Vagina (tissue), 2 donors: ENCODE data around the gene ANKS3.

Experiments
- POLR2A ChIP-seq, 2 donors: fragments of 450-650 bp; IDR thresholded peaks; one replicate each; pipeline ENCODE4 v1.6.1; 2017; ENCODE audit warnings: antibody characterized with exemption in 2 of 2, mild to moderate bottlenecking in 2 of 2, moderate library complexity in 2 of 2
- TF ChIP-seq, protein P1 (sequence below), 3 experiments: fragments of 450-650 bp in 2 of 3; fragments of 200-600 bp in 1 of 3; sonication (generic) in 1 of 3; IDR thresholded peaks; one replicate each; pipeline ENCODE4 v1.5.1; 2017 to 2019; ENCODE audit warnings: antibody characterized with exemption in 3 of 3, mild to moderate bottlenecking in 2 of 3, moderate library complexity in 2 of 3

DNA sequence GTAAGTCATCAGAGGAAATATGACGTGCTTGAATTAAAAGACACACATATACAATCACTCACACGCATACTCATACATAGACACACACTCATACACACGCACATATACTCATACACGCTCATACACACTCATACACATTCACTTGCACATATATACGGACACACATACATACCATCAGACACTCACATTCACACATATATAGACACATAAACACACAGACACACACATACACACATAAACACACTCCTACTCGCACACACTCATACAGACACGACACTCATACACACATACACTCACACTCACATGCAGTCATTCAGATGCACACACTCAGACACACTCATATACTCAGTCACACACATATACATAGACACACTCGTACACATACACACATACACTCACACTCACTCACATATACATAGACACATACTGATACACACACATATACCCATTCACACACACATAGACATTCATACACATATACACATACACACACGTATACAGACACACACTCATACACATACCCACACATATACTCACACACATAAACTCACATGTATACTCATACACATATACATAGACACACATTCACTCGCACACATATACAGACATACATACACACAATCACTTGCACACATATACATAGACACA is 65.6 kb downstream of the ANKS3 start:
- TF ChIP-seq POLR2A (IDR thresholded peaks at IDR 0.05): no peak
- TF ChIP-seq, protein P1, sequence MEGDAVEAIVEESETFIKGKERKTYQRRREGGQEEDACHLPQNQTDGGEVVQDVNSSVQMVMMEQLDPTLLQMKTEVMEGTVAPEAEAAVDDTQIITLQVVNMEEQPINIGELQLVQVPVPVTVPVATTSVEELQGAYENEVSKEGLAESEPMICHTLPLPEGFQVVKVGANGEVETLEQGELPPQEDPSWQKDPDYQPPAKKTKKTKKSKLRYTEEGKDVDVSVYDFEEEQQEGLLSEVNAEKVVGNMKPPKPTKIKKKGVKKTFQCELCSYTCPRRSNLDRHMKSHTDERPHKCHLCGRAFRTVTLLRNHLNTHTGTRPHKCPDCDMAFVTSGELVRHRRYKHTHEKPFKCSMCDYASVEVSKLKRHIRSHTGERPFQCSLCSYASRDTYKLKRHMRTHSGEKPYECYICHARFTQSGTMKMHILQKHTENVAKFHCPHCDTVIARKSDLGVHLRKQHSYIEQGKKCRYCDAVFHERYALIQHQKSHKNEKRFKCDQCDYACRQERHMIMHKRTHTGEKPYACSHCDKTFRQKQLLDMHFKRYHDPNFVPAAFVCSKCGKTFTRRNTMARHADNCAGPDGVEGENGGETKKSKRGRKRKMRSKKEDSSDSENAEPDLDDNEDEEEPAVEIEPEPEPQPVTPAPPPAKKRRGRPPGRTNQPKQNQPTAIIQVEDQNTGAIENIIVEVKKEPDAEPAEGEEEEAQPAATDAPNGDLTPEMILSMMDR (IDR thresholded peaks at IDR 0.05): no peak
